Erythroblast (primary cell): Measurements from ENCODE around the gene ACAA2.

Experiments
- GATA1 ChIP-seq: IDR thresholded peaks from 2 replicates; pipeline ENCODE4 v1.6.1; 2011; ENCODE audit warnings: low read depth, mild to moderate bottlenecking, control low read depth, low read length, moderate library complexity
- POLR2A ChIP-seq: IDR thresholded peaks from 2 replicates; pipeline ENCODE4 v1.6.1; 2011; ENCODE audit warnings: mild to moderate bottlenecking, low read length

DNA sequence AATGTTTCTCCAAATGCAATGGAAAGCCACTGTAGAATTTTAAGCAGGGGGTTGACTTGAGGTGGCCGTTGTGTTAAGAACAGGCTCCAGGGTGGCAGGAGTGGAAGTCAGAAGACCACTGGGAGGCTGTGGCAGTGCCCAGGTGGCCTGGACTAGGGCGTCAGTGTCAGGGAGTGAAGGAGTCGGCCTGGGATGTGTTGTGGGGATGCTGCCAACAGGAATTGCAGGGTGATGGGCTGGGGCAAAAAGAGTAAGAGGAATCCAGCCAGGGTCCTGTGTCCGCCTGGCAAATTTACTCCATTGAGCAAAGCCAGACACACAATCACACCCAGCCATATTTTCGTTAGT is 55.1 kb downstream of the ACAA2 start:
- no peak for TF ChIP-seq POLR2A
- no peak for TF ChIP-seq GATA1
